Transverse colon (tissue), 4 donors: Measurements from ENCODE around the gene NPAS1.

Experiments
- CTCF ChIP-seq, 5 experiments: fragments of 200-600 bp in 3 of 5; fragments of 450-650 bp in 2 of 5; sonication (generic) in 3 of 5; IDR thresholded peaks; 1 replicate in 2 of 5; 2 replicates in 3 of 5; pipeline ENCODE4 v1.5.1; 2016 to 2017; ENCODE audit warnings: antibody characterized with exemption in 5 of 5, inconsistent platforms in 3 of 5, mild to moderate bottlenecking in 2 of 5, moderate library complexity in 1 of 5
- POLR2A ChIP-seq: fragments of 450-650 bp; IDR thresholded peaks from one replicate; pipeline ENCODE4 v1.6.1; 2016; ENCODE audit warnings: antibody characterized with exemption, mild to moderate bottlenecking, moderate library complexity
- POLR2AphosphoS5 ChIP-seq, 3 donors: sonication (generic); formaldehyde crosslinking; IDR thresholded peaks; one replicate each; pipeline ENCODE4 v1.6.1; 2016; ENCODE audit warnings: antibody characterized with exemption in 3 of 3

- TF ChIP-seq CTCF (IDR thresholded peaks at IDR 0.05), result no peak
- no peak for TF ChIP-seq POLR2A
- no peak for TF ChIP-seq POLR2AphosphoS5 (IDR thresholded peaks at IDR 0.05)
Measured at GRCh38 chr19:46999377-46999776, 20.3 kb upstream of the NPAS1 start.
